AG04449 (cell line): ENCODE measurements around the gene MNAT1.

Experiments
- CTCF ChIA-PET: fragments of 350-600 bp; formaldehyde crosslinking; extraction: SDS; loops from one replicate; lab custom pipeline; 2021; ENCODE audit warnings: antibody characterized with exemption; lab: Yijun Ruan, JAX
- POLR2A ChIA-PET: fragments of 400-600, 350-600 bp; formaldehyde crosslinking; extraction: SDS; loops from one replicate; lab custom pipeline; 2020; ENCODE audit warnings: antibody characterized with exemption, inconsistent platforms; lab: Yijun Ruan, JAX
- DNase-seq: peaks from one replicate; pipeline ENCODE4 v3.0.0-alpha.2; 2010; ENCODE audit warnings: low read depth, low spot score
- H3K4me3 ChIP-seq: 2 replicates; pipeline ENCODE4 v1.5.1; 2011; ENCODE audit warnings: low read depth, mild to moderate bottlenecking, control low read depth, low read length
- CTCF ChIP-seq: IDR thresholded peaks from one replicate; pipeline ENCODE4 v1.5.1; 2011; ENCODE audit warnings: mild to moderate bottlenecking, moderate library complexity, low read length, control low read depth, inconsistent platforms; ENCODE audit not compliant: insufficient read depth; ENCODE audit errors: missing control alignments

MNAT1 gene

GRCh38 chr14:60945984-60946383 lies 211.4 kb downstream of the MNAT1 start:
- DNase-seq, result no peak
- POLR2A ChIA-PET, result no interaction called here

GRCh38 chr14:60946773-60947172 lies 212.2 kb downstream of the MNAT1 start:
- CTCF ChIA-PET, result no interaction called here
- no peak overlapping the region for H3K4me3 ChIP-seq
- DNase-seq, result no peak
- POLR2A ChIA-PET, result no interaction called here
- TF ChIP-seq CTCF, result no peak

More at GRCh38 chr14:60945984-60946383, 211.4 kb downstream of the MNAT1 start:
- no peak for TF ChIP-seq CTCF
- CTCF ChIA-PET, result no interaction called here
- H3K4me3 ChIP-seq, result no peak overlapping the region

GRCh38 chr14:60951776-60952435 lies 217.3 kb downstream of the MNAT1 start:
- no peak for DNase-seq
- POLR2A ChIA-PET, result no interaction called here
- no peak for TF ChIP-seq CTCF
- no peak overlapping the region for H3K4me3 ChIP-seq
- CTCF ChIA-PET, result interaction anchor here (0.7 to 1.0 kb wide), 3 partner anchors 16 to 809 kb away, joined by 3 to 4 read pairs (median 3); no protein-coding TSS in a partner anchor

GRCh38 chr14:60956202-60956601 lies 221.6 kb downstream of the MNAT1 start:
- CTCF ChIA-PET, result no interaction called here
- DNase-seq, result no peak
- H3K4me3 ChIP-seq, result no peak overlapping the region

GRCh38 chr14:60956632-60957031 lies 222.1 kb downstream of the MNAT1 start:
- POLR2A ChIA-PET, result no interaction called here
- no peak for DNase-seq
- TF ChIP-seq CTCF, result no peak
- no peak overlapping the region for H3K4me3 ChIP-seq
- CTCF ChIA-PET, result no interaction called here

More at GRCh38 chr14:60956202-60956601, 221.6 kb downstream of the MNAT1 start:
- POLR2A ChIA-PET, result no interaction called here
- TF ChIP-seq CTCF, result no peak

- no peak overlapping the region for H3K4me3 ChIP-seq
- CTCF ChIA-PET, result interaction anchor here (1.3 kb wide), 1 partner anchor 12 kb away, joined by 4 read pairs; no protein-coding TSS in a partner anchor
- no peak for DNase-seq
- TF ChIP-seq CTCF, result no peak
- POLR2A ChIA-PET, result no interaction called here
These were observed 223.6 kb downstream of the MNAT1 start for GRCh38 chr14:60958146-60958545.
